SK-N-SH (cell line): Measurements from ENCODE around the gene SERPINE2. TPM values are rescaled to one million over a fixed set of nuclear protein-coding genes. Genes with fewer than 3 reads are reported as not detected.

Experiments used
- CTCF ChIA-PET: fragments of 300-600, 350-600 bp; formaldehyde crosslinking; extraction: SDS; loops from one replicate; lab custom pipeline; 2021; lab: Yijun Ruan, JAX
- POLR2A ChIA-PET: fragments of 350-600 bp; sonication (Branson Sonifier 250); formaldehyde crosslinking; extraction: SDS; loops from one replicate; lab custom pipeline; 2020; ENCODE audit warnings: antibody characterized with exemption, inconsistent platforms; lab: Yijun Ruan, JAX
- DNase-seq: peaks from one replicate; pipeline ENCODE4 v3.0.0; 2012
- H2AFZ ChIP-seq: fragments of 200-600 bp; sonication (generic); 2 replicates; pipeline ENCODE4 v1.8.1; 2016; ENCODE audit warnings: antibody characterized with exemption, mild to moderate bottlenecking, low read depth
- H3F3A ChIP-seq: fragments of 200-600 bp; sonication (generic); replicated peaks from 2 replicates; pipeline ENCODE3; 2016; ENCODE audit warnings: antibody characterized with exemption, mild to moderate bottlenecking; ENCODE audit not compliant: insufficient read depth
- H3K27ac ChIP-seq, 2 experiments: fragments of 200-500 bp in 1 of 2; fragments of 200-600 bp in 1 of 2; sonication (Bioruptor generic) in 1 of 2; sonication (generic), shearing (Covaris generic) in 1 of 2; 2 replicates each; pipeline versions ENCODE4 v1.5.1 to v1.6.1; 2014 to 2016; ENCODE audit warnings: low read depth in 2 of 2, inconsistent platforms in 1 of 2, low read length in 1 of 2, mild to moderate bottlenecking in 1 of 2, mixed read lengths in 1 of 2
- H3K27me3 ChIP-seq: fragments of 200-600 bp; sonication (generic), shearing (Covaris generic); 2 replicates; pipeline ENCODE4 v1.6.1; 2016; ENCODE audit warnings: mixed run types; ENCODE audit not compliant: insufficient read depth
- H3K36me3 ChIP-seq, 2 experiments: fragments of 200-500 bp in 1 of 2; fragments of 200-600 bp in 1 of 2; sonication (Bioruptor generic) in 1 of 2; sonication (generic) in 1 of 2; replicated peaks in 1 of 2; 2 replicates each; pipeline versions ENCODE3 to v1.5.1; 2014 to 2016; ENCODE audit warnings: low read length in 1 of 2, mild to moderate bottlenecking in 1 of 2; ENCODE audit not compliant: insufficient read depth in 2 of 2, control insufficient read depth in 1 of 2
- H3K4me1 ChIP-seq, 2 experiments: fragments of 200-500 bp in 1 of 2; fragments of 200-600 bp in 1 of 2; sonication (Bioruptor generic) in 1 of 2; sonication (generic), shearing (Covaris generic) in 1 of 2; 2 replicates each; pipeline versions ENCODE4 v1.5.1 to v1.6.1; 2014 to 2016; ENCODE audit warnings: low read depth in 1 of 2, low read length in 1 of 2, mixed run types in 1 of 2; ENCODE audit not compliant: insufficient read depth in 2 of 2, control insufficient read depth in 1 of 2
- H3K4me2 ChIP-seq: fragments of 200-600 bp; sonication (generic), shearing (Covaris generic); 2 replicates; pipeline ENCODE4 v1.6.1; 2017; ENCODE audit warnings: mixed run types
- H3K4me3 ChIP-seq, 2 experiments: fragments of 200-500 bp in 1 of 2; fragments of 200-600 bp in 1 of 2; sonication (Bioruptor generic) in 1 of 2; sonication (generic), shearing (Covaris generic) in 1 of 2; 2 replicates each; pipeline versions ENCODE4 v1.5.1 to v1.8.1; 2014 to 2016; ENCODE audit warnings: low read depth in 2 of 2, inconsistent platforms in 1 of 2, low read length in 1 of 2, mild to moderate bottlenecking in 1 of 2, mixed read lengths in 1 of 2, moderate library complexity in 1 of 2
- H3K79me2 ChIP-seq: fragments of 200-600 bp; sonication (generic); 2 replicates; pipeline ENCODE4 v1.8.1; 2017; ENCODE audit warnings: mild to moderate bottlenecking; ENCODE audit not compliant: insufficient read depth
- H3K9ac ChIP-seq: fragments of 200-600 bp; sonication (generic); 2 replicates; pipeline ENCODE4 v1.6.1; 2017; ENCODE audit warnings: mixed run types
- H3K9me2 ChIP-seq: fragments of 200-600 bp; sonication (generic); 2 replicates; pipeline ENCODE4 v1.6.1; 2017; ENCODE audit warnings: mixed run types
- H3K9me3 ChIP-seq: fragments of 200-600 bp; sonication (generic); 2 replicates; pipeline ENCODE4 v1.6.1; 2017; ENCODE audit warnings: mixed run types, mild to moderate bottlenecking, moderate library complexity
- H4K20me1 ChIP-seq: fragments of 200-600 bp; sonication (generic); 2 replicates; pipeline ENCODE4 v1.6.1; 2017; ENCODE audit warnings: mild to moderate bottlenecking, mixed run types; ENCODE audit not compliant: insufficient read depth
- EZH2phosphoT487 ChIP-seq: fragments of 200-600 bp; sonication (generic); IDR thresholded peaks from 2 replicates; pipeline ENCODE4 v1.6.1; 2017; ENCODE audit warnings: low read depth, mixed run types, mild to moderate bottlenecking, antibody characterized with exemption, moderate library complexity, borderline replicate concordance
- FOXJ3 ChIP-seq: sonication (generic); formaldehyde crosslinking; IDR thresholded peaks from 2 replicates; pipeline ENCODE4 v1.5.1; 2020; ENCODE audit warnings: mild to moderate bottlenecking, missing genetic modification reagents
- FOXM1 ChIP-seq: IDR thresholded peaks from 2 replicates; pipeline ENCODE4 v1.4.0; 2012; ENCODE audit warnings: low read depth, mild to moderate bottlenecking
- GABPA ChIP-seq: IDR thresholded peaks from 2 replicates; pipeline ENCODE4 v1.4.0; 2012; ENCODE audit warnings: low read depth, mild to moderate bottlenecking
- GATA2 ChIP-seq: sonication (generic); formaldehyde crosslinking; IDR thresholded peaks from 2 replicates; pipeline ENCODE4 v1.5.0; 2020; ENCODE audit warnings: mild to moderate bottlenecking, missing genetic modification reagents
- IRF3 ChIP-seq: fragments of 150-350 bp; IDR thresholded peaks from 2 replicates; pipeline ENCODE4 v1.6.1; 2016; ENCODE audit warnings: mild to moderate bottlenecking, low read depth, low read length
- JUND ChIP-seq: IDR thresholded peaks from 2 replicates; pipeline ENCODE4 v1.4.0; 2012
- MAX ChIP-seq: IDR thresholded peaks from 2 replicates; pipeline ENCODE4 v1.4.0; 2012; ENCODE audit warnings: low read depth
- MEF2A ChIP-seq: IDR thresholded peaks from 2 replicates; pipeline ENCODE4 v1.4.0; 2012; ENCODE audit warnings: low read depth, borderline replicate concordance
- MXI1 ChIP-seq: IDR thresholded peaks from 2 replicates; pipeline ENCODE4 v1.6.1; 2012; ENCODE audit warnings: mild to moderate bottlenecking, low read depth, low read length, improper control_type of control experiment
- NFIC ChIP-seq: IDR thresholded peaks from 2 replicates; pipeline ENCODE4 v1.4.0; 2012; ENCODE audit warnings: borderline replicate concordance
- NRF1 ChIP-seq: IDR thresholded peaks from 2 replicates; pipeline ENCODE4 v1.6.1; 2012; ENCODE audit warnings: low read depth, mild to moderate bottlenecking, low read length
- POLR2AphosphoS5 ChIP-seq: IDR thresholded peaks from 2 replicates; pipeline ENCODE4 v1.6.1; 2012; ENCODE audit warnings: low read depth, low read length
- RAD21 ChIP-seq: IDR thresholded peaks from 2 replicates; pipeline ENCODE4 v1.6.1; 2012; ENCODE audit warnings: mild to moderate bottlenecking, low read length
- RFX5 ChIP-seq: IDR thresholded peaks from 2 replicates; pipeline ENCODE4 v1.6.1; 2012; ENCODE audit warnings: mild to moderate bottlenecking, improper control_type of control experiment, low read length
- RXRA ChIP-seq: IDR thresholded peaks from 2 replicates; pipeline ENCODE4 v1.4.0; 2012; ENCODE audit warnings: low read depth, mild to moderate bottlenecking, borderline replicate concordance
- SIN3A ChIP-seq: IDR thresholded peaks from 2 replicates; pipeline ENCODE4 v1.6.1; 2012; ENCODE audit warnings: low read depth, mild to moderate bottlenecking, low read length, moderate library complexity, borderline replicate concordance
- TAF1 ChIP-seq: IDR thresholded peaks from 2 replicates; pipeline ENCODE4 v1.6.1; 2012; ENCODE audit warnings: low read depth, mild to moderate bottlenecking, low read length, moderate library complexity, borderline replicate concordance
- TCF12 ChIP-seq: IDR thresholded peaks from 2 replicates; pipeline ENCODE4 v1.4.0; 2012
- TEAD4 ChIP-seq: IDR thresholded peaks from 2 replicates; pipeline ENCODE4 v1.4.0; 2012; ENCODE audit warnings: mild to moderate bottlenecking, borderline replicate concordance; ENCODE audit not compliant: insufficient read depth
- USF2 ChIP-seq: fragments of 150-350 bp; IDR thresholded peaks from 2 replicates; pipeline ENCODE4 v1.6.1; 2017; ENCODE audit warnings: antibody characterized with exemption, low read length, low read depth, borderline replicate concordance
- YY1 ChIP-seq: IDR thresholded peaks from 2 replicates; pipeline ENCODE4 v1.4.0; 2012; ENCODE audit warnings: low read depth, mild to moderate bottlenecking
- ZBTB33 ChIP-seq: IDR thresholded peaks from 2 replicates; pipeline ENCODE4 v1.4.0; 2012; ENCODE audit warnings: low read depth, borderline replicate concordance
- WGBS: methylation state at CpG from one replicate; pipeline ENCODE4 v1.1.6; 2017; ENCODE audit warnings: low lambda C conversion rate; 5-methylcytosine and 5-hydroxymethylcytosine counted together
- polyA plus RNA-seq, 3 experiments: library from polyadenylated mRNA; depleted of rRNA; stranded (reverse); fragments of >200 nt; gene quantifications; 2 replicates each; pipeline ENCODE4 v1.2.3, GENCODE V29; 2012

The SERPINE2 gene
- polyA plus RNA-seq, 1 of the 3 experiments (the other 2 are of a cell fraction): 249 TPM

- Histone ChIP-seq H2AFZ (no peak overlapping the region), H3K79me2 (no peaks in the 10 kb centered on the region), H4K20me1 (no peaks in the 10 kb centered on the region), H3K4me1 (no peaks in the 10 kb centered on the region), H3K9me2 (no peaks in the 10 kb centered on the region), H3K9me3 (no peaks in the 10 kb centered on the region), H3K4me2 (no peak overlapping the region), H3F3A (no peaks in the 10 kb centered on the region), H3K9ac (no peak overlapping the region), H3K4me3 (no peak overlapping the region), H3K36me3 (no peaks in the 10 kb centered on the region), H3K27me3 (no peaks in the 10 kb centered on the region), H3K27ac (no peak overlapping the region)
- DNase-seq: no peak
- no peak for TF ChIP-seq SIN3A
- no peak for TF ChIP-seq USF2
- TF ChIP-seq MXI1: no peak
- no peak for TF ChIP-seq NFIC
- TF ChIP-seq GATA2 (CRISPR knock-in tag): no peak
- TF ChIP-seq MAX: no peak
- no peak for TF ChIP-seq POLR2AphosphoS5
- no peak for TF ChIP-seq MEF2A
- no peak for TF ChIP-seq RFX5
- no peak for TF ChIP-seq EZH2phosphoT487
- no peak for TF ChIP-seq NRF1
- no peak for TF ChIP-seq TCF12
- 79% methylated on average over 6 of the region's 6 CpGs for WGBS
- POLR2A ChIA-PET: no interaction called here
- CTCF ChIA-PET: interaction anchor here (2.5 kb wide), 1 partner anchor 76 kb away, joined by 10 read pairs; no protein-coding TSS in a partner anchor
These were observed 30.1 kb upstream of the SERPINE2 start for GRCh38 chr2:224069172-224069571.

- Histone ChIP-seq H3K36me3 (no peaks in the 10 kb centered on the region), H2AFZ (no peak overlapping the region), H3K4me3 (no peak overlapping the region), H3K9ac (no peak overlapping the region), H4K20me1 (no peaks in the 10 kb centered on the region), H3K9me3 (no peaks in the 10 kb centered on the region), H3F3A (no peaks in the 10 kb centered on the region), H3K79me2 (no peaks in the 10 kb centered on the region), H3K4me2 (no peak overlapping the region), H3K27ac (no peak overlapping the region), H3K4me1 (no peaks in the 10 kb centered on the region; a peak in 1 of 4 replicates), H3K9me2 (no peaks in the 10 kb centered on the region), H3K27me3 (no peaks in the 10 kb centered on the region)
- TF ChIP-seq SIN3A (no peak), RXRA (no peak), TAF1 (no peak), MEF2A (no peak), NRF1 (no peak), ZBTB33 (no peak), GABPA (no peak), IRF3 (no peak), JUND (no peak), TEAD4 (no peak), YY1 (no peak), RAD21 (no peak), RFX5 (no peak), EZH2phosphoT487 (no peak), FOXJ3 (CRISPR knock-in tag) (no peak), FOXM1 (no peak)
- WGBS: 87% methylated on average over 4 of the region's 4 CpGs
- ChIA-PET POLR2A (no interaction called here), CTCF (interaction anchor here (0.6 to 3.3 kb wide), 9 partner anchors 13 to 966 kb away, joined by 3 to 17 read pairs (median 3); no protein-coding TSS in a partner anchor)
- no peak for DNase-seq
These were observed 24.2 kb upstream of the SERPINE2 start for GRCh38 chr2:224063298-224063648.
